RKO (cell line): ENCODE results near the gene LRP6.
A peak's percentile ranks its signal among the peaks of the same experiment; 100 is the strongest.

ENCODE experiments used
- DNase-seq: peaks from one replicate; pipeline ENCODE4 v3.0.0-alpha.2; 2016; ENCODE audit warnings: low spot score

Gene LRP6

GRCh38 chr12:12214635-12215131 lies 52.2 kb downstream of the LRP6 start:
- DNase-seq: no peak

- DNase-seq: no peak
These were observed 52.6 kb downstream of the LRP6 start for GRCh38 chr12:12214201-12214600.

- no peak for DNase-seq
These were observed 54.1 kb downstream of the LRP6 start for GRCh38 chr12:12212769-12213168.

DNA sequence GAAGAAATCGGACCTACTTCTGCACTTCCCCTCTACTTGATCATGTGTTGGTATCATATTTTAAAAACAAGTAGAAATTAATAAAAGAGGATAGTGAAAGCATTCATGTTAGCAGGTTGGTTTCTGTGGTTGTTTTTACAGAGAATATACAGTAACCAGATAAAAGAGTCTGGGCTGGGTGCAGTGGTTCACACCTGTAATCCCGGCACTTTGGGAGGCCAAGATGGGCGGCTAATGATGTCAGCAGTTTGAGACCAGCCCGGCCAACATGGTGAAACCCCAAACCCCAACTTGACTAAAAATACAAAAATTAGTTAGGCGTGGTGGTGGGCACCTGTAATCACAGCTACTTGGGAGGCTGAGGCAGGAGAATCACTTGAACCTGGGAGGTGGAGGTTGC lies 55.9 kb downstream of the LRP6 start:
- DNase-seq: no peak

- no peak for DNase-seq
These were observed 56.4 kb downstream of the LRP6 start for GRCh38 chr12:12210416-12210815.

DNA sequence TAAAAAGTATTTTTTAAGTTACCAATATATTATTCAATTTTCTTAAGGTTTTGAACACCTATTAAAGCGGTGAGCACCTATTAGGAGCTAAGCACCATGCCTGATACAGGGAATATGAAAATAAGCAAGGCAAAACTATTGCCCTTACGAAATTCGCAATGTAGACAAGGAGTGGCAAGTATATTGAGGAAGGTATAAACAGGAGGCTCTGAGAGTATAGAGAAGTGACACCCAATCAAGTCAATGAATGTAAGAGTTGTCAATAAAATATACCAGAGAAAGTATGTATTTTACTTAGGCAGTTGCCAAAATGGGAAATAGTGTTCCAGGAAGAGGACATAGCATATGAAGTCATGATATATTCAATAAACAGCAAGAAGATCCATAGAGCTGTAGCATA lies 57.2 kb downstream of the LRP6 start:
- no peak for DNase-seq

GRCh38 chr12:12209043-12209442 lies 57.8 kb downstream of the LRP6 start:
- DNase-seq: no peak

GRCh38 chr12:12207746-12208145 lies 59.1 kb downstream of the LRP6 start:
- no peak for DNase-seq

- no peak for DNase-seq
These were observed 60.0 kb downstream of the LRP6 start for GRCh38 chr12:12206776-12207388.

DNA sequence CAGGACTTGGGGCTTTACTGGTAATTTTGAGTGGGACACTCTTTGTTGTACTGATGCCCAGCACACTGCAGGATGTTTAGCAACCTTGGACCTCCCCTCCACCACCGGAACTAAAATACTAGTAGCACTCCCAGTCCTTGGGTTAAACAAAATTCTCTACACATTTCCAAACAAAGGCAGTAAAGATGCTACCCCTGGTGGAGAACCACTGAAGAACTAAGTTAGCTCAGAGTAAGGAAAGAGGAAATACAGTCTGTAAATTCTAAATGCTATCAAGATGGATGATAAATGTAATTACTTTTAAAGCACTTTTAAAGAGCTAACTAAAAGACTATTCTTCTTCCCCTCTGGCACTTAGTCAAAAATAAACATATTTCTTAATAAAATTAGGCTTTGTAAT lies 64.1 kb downstream of the LRP6 start:
- no peak for DNase-seq

- no peak for DNase-seq
These were observed 64.7 kb downstream of the LRP6 start for GRCh38 chr12:12202105-12202504.

GRCh38 chr12:12201274-12201758 lies 65.5 kb downstream of the LRP6 start:
- no peak for DNase-seq

DNA sequence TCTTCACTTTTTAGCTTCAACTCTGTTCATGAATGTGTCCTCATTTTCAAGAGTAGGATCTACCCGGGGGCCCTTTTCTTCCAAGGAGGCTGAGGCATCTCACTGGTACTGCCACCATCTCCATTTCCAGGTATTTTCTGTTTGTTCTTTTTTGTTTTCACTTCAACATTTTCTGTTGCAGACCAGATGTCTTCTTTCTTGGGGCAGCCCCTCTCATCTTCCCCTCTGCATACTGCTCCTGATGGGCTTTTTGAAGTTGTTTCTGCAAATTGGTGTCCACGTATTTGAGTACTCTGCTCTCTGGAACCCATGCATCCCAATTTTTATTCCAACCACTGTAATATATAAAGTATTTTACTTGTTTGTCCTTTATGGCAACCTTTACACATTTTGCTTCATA lies 66.5 kb downstream of the LRP6 start:
- no peak for DNase-seq

GRCh38 chr12:12198124-12198523 lies 68.7 kb downstream of the LRP6 start:
- no peak for DNase-seq

GRCh38 chr12:12197128-12197527 lies 69.7 kb downstream of the LRP6 start:
- DNase-seq: no peak

- DNase-seq: no peak
These were observed 71.3 kb downstream of the LRP6 start for GRCh38 chr12:12195516-12195915.

DNA sequence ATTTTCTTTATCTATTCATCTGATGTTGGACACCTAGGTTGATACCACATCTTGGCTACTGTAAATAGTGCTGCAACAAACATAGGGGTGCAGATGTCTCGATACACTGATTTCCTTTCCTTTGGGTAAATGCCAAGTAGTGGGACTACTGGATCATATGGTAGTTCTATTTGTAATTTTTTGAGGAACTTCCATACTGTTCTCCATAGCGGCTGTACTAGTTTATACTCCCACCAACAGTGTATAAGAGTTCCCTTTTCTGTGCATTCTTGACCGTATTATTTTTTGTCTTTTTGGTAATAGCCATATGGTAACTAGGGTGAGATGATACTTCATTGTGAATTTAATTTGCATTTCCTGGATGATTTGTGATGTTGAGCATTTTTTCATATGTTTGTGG lies 71.8 kb downstream of the LRP6 start:
- DNase-seq: no peak

- DNase-seq: peak; percentile 34
These were observed 72.6 kb downstream of the LRP6 start for GRCh38 chr12:12194206-12194605.

GRCh38 chr12:12191008-12191407 lies 75.8 kb downstream of the LRP6 start:
- DNase-seq: no peak

GRCh38 chr12:12190087-12190809 lies 76.6 kb downstream of the LRP6 start:
- no peak for DNase-seq

- DNase-seq: no peak
These were observed 81.4 kb downstream of the LRP6 start for GRCh38 chr12:12185414-12185813.

- DNase-seq: no peak
These were observed 84.0 kb downstream of the LRP6 start for GRCh38 chr12:12182703-12183365.

DNA sequence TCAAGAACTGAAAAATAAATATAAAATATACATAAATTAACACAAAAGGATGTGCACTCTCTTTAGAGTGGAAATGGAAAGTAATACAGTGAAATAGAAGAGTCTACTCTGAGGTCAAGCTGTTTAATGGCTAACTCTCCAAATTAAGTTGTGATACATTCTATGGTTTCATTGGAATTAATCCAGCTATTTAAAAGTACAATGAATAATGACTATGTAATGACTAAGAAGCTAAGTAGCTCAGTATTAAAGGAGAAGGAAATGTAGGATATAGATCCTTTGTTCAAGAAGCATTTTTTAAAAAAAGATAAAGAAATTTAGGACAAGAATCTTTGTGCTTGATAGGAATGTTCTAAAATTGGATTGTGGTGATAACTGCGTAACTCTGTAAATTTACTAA lies 85.3 kb downstream of the LRP6 start:
- peak; percentile 19 for DNase-seq
